GM12873 (cell line): ENCODE data around the gene MTA1.

Experiments
- CTCF ChIP-seq: IDR thresholded peaks from 2 replicates; pipeline ENCODE4 v1.5.1; 2012; ENCODE audit warnings: low read depth, mild to moderate bottlenecking, moderate library complexity, low read length, control low read depth; ENCODE audit not compliant: insufficient read depth; ENCODE audit errors: missing control alignments

MTA1 gene

GRCh38 chr14:105398726-105399465, 20.7 kb upstream of the MTA1 start:
- TF ChIP-seq CTCF, result no peak

DNA sequence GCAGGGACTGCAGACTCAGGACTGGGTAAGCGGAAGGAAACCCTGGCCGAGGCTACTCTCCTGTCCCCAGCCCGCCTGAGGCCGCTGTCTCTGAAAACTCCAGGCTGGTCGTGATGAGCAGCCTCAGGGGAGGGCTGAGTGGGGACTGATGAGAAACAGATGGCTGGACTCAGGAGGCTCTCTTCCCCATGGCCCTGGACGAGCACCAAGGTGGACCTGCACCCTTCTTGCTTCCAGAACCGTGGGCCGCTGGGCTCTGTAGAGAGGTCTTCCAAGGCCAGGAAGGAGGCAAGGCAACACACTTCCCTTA, 20.2 kb upstream of the MTA1 start:
- TF ChIP-seq CTCF, result no peak

- no peak for TF ChIP-seq CTCF
These were observed 19.6 kb upstream of the MTA1 start for GRCh38 chr14:105400016-105400415.

DNA sequence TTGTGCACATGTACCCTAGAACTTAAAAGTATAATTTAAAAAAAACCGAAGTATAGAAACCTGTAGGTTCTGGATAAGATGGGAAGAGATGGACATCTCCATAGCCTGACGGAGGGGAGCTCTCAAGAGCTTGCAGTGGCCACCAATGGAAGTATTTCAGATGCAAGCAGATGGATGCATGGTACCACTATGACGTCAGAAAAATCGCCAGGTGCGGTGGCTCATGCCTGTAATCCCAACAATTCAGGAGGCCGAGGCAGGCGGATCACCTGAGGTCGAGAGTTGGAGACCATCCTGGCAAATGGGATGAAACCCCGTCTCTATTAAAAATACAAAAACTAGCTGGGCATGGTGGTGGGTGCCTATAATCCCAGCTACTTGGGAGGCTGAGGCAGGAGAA, 17.9 kb upstream of the MTA1 start:
- no peak for TF ChIP-seq CTCF

DNA sequence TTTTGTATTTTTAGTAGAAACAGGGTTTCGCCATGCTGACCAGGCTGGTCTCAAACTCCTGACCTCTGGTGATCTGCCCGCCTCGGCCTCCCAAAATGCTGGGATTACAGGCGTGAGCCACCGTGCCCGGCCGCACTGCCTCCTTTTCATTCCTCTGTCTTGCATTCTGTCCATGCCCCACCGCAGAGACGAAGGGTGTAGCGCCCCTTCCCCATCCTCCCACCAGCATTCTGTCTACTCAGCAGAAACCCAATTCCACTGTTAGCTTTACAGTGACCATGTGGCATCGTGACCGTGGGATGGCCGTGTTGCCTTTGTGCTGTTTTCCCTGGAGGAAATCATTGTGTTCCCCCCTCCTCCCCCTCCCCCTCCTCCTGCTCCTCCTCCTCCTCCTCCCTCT, 11.0 kb upstream of the MTA1 start:
- no peak for TF ChIP-seq CTCF

DNA sequence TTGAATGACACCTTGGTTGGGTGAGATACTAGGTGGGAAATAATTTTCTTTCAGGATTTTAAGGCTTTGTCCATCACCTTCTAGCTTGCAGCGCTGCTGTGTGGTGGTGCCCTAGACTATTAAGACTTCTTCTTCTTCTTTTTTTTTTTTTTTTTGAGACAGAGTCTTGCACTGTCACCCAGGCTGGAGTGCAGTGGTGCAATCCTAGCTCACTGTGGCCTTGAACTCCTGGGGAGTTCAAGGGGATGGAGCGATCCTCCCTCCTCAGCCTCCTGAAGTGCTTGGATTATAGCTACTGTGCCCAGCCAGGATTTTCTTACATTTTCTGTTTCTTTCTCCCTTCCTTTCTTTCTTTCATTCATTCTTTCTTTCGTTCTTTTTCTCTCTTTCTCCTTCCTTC, 10.3 kb upstream of the MTA1 start:
- TF ChIP-seq CTCF, result no peak

- TF ChIP-seq CTCF, result no peak
These were observed 9.0 kb upstream of the MTA1 start for GRCh38 chr14:105410642-105411016.
